ENCODE data around the gene RORB.

RORB gene

GRCh38 chr9:74498621-74499095 lies 1.5 kb downstream of the RORB start:
- no peak for DNase-seq (ENCODE audit: low read depth)
- peak overlapping the region; percentile 42 for H3K4me3 ChIP-seq (ENCODE audit: control insufficient read depth, low read depth, low read length)
- no peak for TF ChIP-seq CTCF (conservative IDR thresholded peaks at IDR 0.05; ENCODE audit: control insufficient read depth, insufficient read depth, low read depth, low read length)

GRCh38 chr9:74499111-74499601 lies 2.0 kb downstream of the RORB start:
- DNase-seq (ENCODE audit: low read depth) = no peak
- H3K4me3 ChIP-seq (ENCODE audit: control insufficient read depth, low read depth, low read length) = peak overlapping the region; percentile 42
- no peak for TF ChIP-seq CTCF (conservative IDR thresholded peaks at IDR 0.05; ENCODE audit: control insufficient read depth, insufficient read depth, low read depth, low read length)

- H3K4me3 ChIP-seq (ENCODE audit: control insufficient read depth, low read depth, low read length) = peak overlapping the region; percentile 42
- DNase-seq (ENCODE audit: low read depth) = peak; percentile 6
- no peak for TF ChIP-seq CTCF (conservative IDR thresholded peaks at IDR 0.05; ENCODE audit: control insufficient read depth, insufficient read depth, low read depth, low read length)
Measured at GRCh38 chr9:74499770-74500583, 2.8 kb downstream of the RORB start.

- no peak for TF ChIP-seq CTCF (conservative IDR thresholded peaks at IDR 0.05; ENCODE audit: control insufficient read depth, insufficient read depth, low read depth, low read length)
- H3K4me3 ChIP-seq (ENCODE audit: control insufficient read depth, low read depth, low read length) = no peak overlapping the region
- no peak for DNase-seq (ENCODE audit: low read depth)
Measured at GRCh38 chr9:74500584-74500924, 3.4 kb downstream of the RORB start.

- no peak for TF ChIP-seq CTCF (conservative IDR thresholded peaks at IDR 0.05; ENCODE audit: control insufficient read depth, insufficient read depth, low read depth, low read length)
- H3K4me3 ChIP-seq (ENCODE audit: control insufficient read depth, low read depth, low read length) = no peak overlapping the region
- DNase-seq (ENCODE audit: low read depth) = no peak
Measured at GRCh38 chr9:74501570-74501969, 4.4 kb downstream of the RORB start.

GRCh38 chr9:74503219-74503618 lies 6.1 kb downstream of the RORB start:
- no peak for DNase-seq (ENCODE audit: low read depth)
- no peak overlapping the region for H3K4me3 ChIP-seq (ENCODE audit: control insufficient read depth, low read depth, low read length)
- TF ChIP-seq CTCF (conservative IDR thresholded peaks at IDR 0.05; ENCODE audit: control insufficient read depth, insufficient read depth, low read depth, low read length) = no peak

All from fibroblast of mammary gland (primary cell).